ENCODE data around the gene NIN.
A peak's percentile ranks its signal among the peaks of the same experiment; 100 is the strongest.
"Not testable (repeated sequence)": the region's sequence is repeated elsewhere in the genome, so short reads cannot be mapped to it uniquely, and the experiment has no call there.

Gene NIN

GRCh38 chr14:50697659-50698290 is 133.2 kb downstream of the NIN start:
- intact Hi-C loops (cut with DNase I; ENCODE audit: low total_unique reads) = no loop called here
- no peak for TF ChIP-seq CTCF (IDR thresholded peaks at IDR 0.05)
- no peaks in the 10 kb centered on the region for H3K9me3 ChIP-seq
- no peaks in the 10 kb centered on the region for H3K4me1 ChIP-seq
- no peaks in the 10 kb centered on the region for H3K36me3 ChIP-seq
- peaks cover 0 to 14% of the 10 kb centered on the region in 2 donors for H3K27me3 ChIP-seq
- H3K4me3 ChIP-seq = no peak overlapping the region
- H3K27ac ChIP-seq = no peak overlapping the region
- DNase-seq = no peak

GRCh38 chr14:50694260-50694659 is 136.7 kb downstream of the NIN start:
- H3K4me1 ChIP-seq; H3K27ac ChIP-seq; H3K9me3 ChIP-seq; DNase-seq; H3K4me3 ChIP-seq; H3K27me3 ChIP-seq; H3K36me3 ChIP-seq; intact Hi-C loops (cut with DNase I; ENCODE audit: low total_unique reads): not testable (repeated sequence)

- H3K27ac ChIP-seq = no peak overlapping the region
- no peak for TF ChIP-seq CTCF (IDR thresholded peaks at IDR 0.05)
- H3K27me3 ChIP-seq = no peaks in the 10 kb centered on the region
- no peaks in the 10 kb centered on the region for H3K4me1 ChIP-seq
- no peak for DNase-seq
- H3K36me3 ChIP-seq = no peaks in the 10 kb centered on the region
- intact Hi-C loops (cut with DNase I; ENCODE audit: low total_unique reads) = no loop called here
- peaks cover 0 to 6% (median 0%) of the 10 kb centered on the region in 3 donors for H3K9me3 ChIP-seq
- no peak overlapping the region for H3K4me3 ChIP-seq
Observed at GRCh38 chr14:50688875-50689274, 142.1 kb downstream of the NIN start.

GRCh38 chr14:50679674-50680073 is 151.3 kb downstream of the NIN start:
- peaks cover 0 to 17% (median 7%) of the 10 kb centered on the region in 4 donors for H3K4me1 ChIP-seq
- H3K36me3 ChIP-seq = no peaks in the 10 kb centered on the region
- no peaks in the 10 kb centered on the region for H3K9me3 ChIP-seq
- no peaks in the 10 kb centered on the region for H3K27me3 ChIP-seq
- H3K27ac ChIP-seq = no peak overlapping the region
- H3K4me3 ChIP-seq = no peak overlapping the region
- no peak for TF ChIP-seq CTCF (IDR thresholded peaks at IDR 0.05)
- no peak for DNase-seq
- intact Hi-C loops (cut with DNase I; ENCODE audit: low total_unique reads) = no loop called here

GRCh38 chr14:50678163-50678562 is 152.8 kb downstream of the NIN start:
- Histone ChIP-seq H3K36me3 (no peaks in the 10 kb centered on the region), H3K4me1 (peaks cover 0 to 18% (median 7%) of the 10 kb centered on the region in 4 donors), H3K27me3 (no peaks in the 10 kb centered on the region), H3K27ac (peak overlapping the region; percentile 23 to 30), H3K4me3 (no peak overlapping the region), H3K9me3 (no peaks in the 10 kb centered on the region)
- intact Hi-C loops (cut with DNase I; ENCODE audit: low total_unique reads) = no loop called here
- no peak for TF ChIP-seq CTCF (IDR thresholded peaks at IDR 0.05)
- no peak for DNase-seq

- TF ChIP-seq CTCF (IDR thresholded peaks at IDR 0.05) = no peak
- intact Hi-C loops (cut with DNase I; ENCODE audit: low total_unique reads) = no loop called here
- peaks cover 0 to 22% (median 7%) of the 10 kb centered on the region in 4 donors for H3K4me1 ChIP-seq
- H3K4me3 ChIP-seq = no peak overlapping the region
- H3K27ac ChIP-seq = peak overlapping the region; percentile 23 to 30
- H3K9me3 ChIP-seq = no peaks in the 10 kb centered on the region
- H3K36me3 ChIP-seq = no peaks in the 10 kb centered on the region
- DNase-seq = no peak
- no peaks in the 10 kb centered on the region for H3K27me3 ChIP-seq
Observed at GRCh38 chr14:50677527-50678063, 153.4 kb downstream of the NIN start.

All from tibial artery (tissue), 4 donors.